GM12891 (cell line): ENCODE measurements around the gene SPRED2.

ENCODE experiments used
- POLR2A ChIP-seq: IDR thresholded peaks from 2 replicates; pipeline ENCODE4 v1.6.1; 2011; ENCODE audit warnings: low read depth, low read length, control low read depth
- POLR2AphosphoS5 ChIP-seq: IDR thresholded peaks from 2 replicates; pipeline ENCODE4 v1.6.1; 2011; ENCODE audit warnings: low read depth, low read length, control low read depth
- POU2F2 ChIP-seq: IDR thresholded peaks from 2 replicates; pipeline ENCODE4 v1.6.1; 2011; ENCODE audit warnings: low read depth, mild to moderate bottlenecking, control low read depth, low read length, moderate library complexity
- SPI1 ChIP-seq: IDR thresholded peaks from 2 replicates; pipeline ENCODE4 v1.6.1; 2011; ENCODE audit warnings: low read depth, low read length, control low read depth
- TAF1 ChIP-seq: IDR thresholded peaks from 2 replicates; pipeline ENCODE4 v1.6.1; 2011; ENCODE audit warnings: low read depth, low read length, control low read depth

GRCh38 chr2:65350651-65351056 is 81.7 kb downstream of the SPRED2 start:
- no peak for TF ChIP-seq POLR2A
- no peak for TF ChIP-seq POLR2AphosphoS5
- TF ChIP-seq TAF1: no peak
- no peak for TF ChIP-seq SPI1
- TF ChIP-seq POU2F2: no peak
